Endothelial cell of umbilical vein (primary cell): Measurements from ENCODE around the gene ADAM8.

Experiments used
- CTCF ChIP-seq, 2 donors: IDR thresholded peaks; 1 replicate in 1 of 2; 2 replicates in 1 of 2; pipeline ENCODE4 v1.5.1; 2011; ENCODE audit warnings: low read length in 2 of 2, mild to moderate bottlenecking in 2 of 2, moderate library complexity in 2 of 2, control low read depth in 1 of 2, inconsistent platforms in 1 of 2, low read depth in 1 of 2; ENCODE audit not compliant: insufficient read depth in 1 of 2; ENCODE audit errors: extremely low read depth in 1 of 2
- EZH2 ChIP-seq: IDR thresholded peaks from 2 replicates; pipeline ENCODE4 v1.6.1; 2012; ENCODE audit warnings: borderline replicate concordance, low read depth, mild to moderate bottlenecking, moderate library complexity, low read length, inconsistent platforms; ENCODE audit not compliant: severe bottlenecking
- GATA2 ChIP-seq: IDR thresholded peaks from 2 replicates; pipeline ENCODE4 v1.7.0; 2011; ENCODE audit warnings: low read depth, mild to moderate bottlenecking, moderate library complexity, mixed read lengths, low read length; ENCODE audit not compliant: insufficient read length, insufficient read depth
- MAX ChIP-seq: IDR thresholded peaks from 2 replicates; pipeline ENCODE4 v1.6.1; 2011; ENCODE audit not compliant: insufficient read depth, insufficient read length
- MYC ChIP-seq: IDR thresholded peaks from one replicate; pipeline ENCODE4 v1.6.1; 2011; ENCODE audit warnings: mild to moderate bottlenecking, low read depth, low read length
- POLR2A ChIP-seq: IDR thresholded peaks from 2 replicates; pipeline ENCODE4 v1.6.1; 2012; ENCODE audit warnings: low read depth, mild to moderate bottlenecking, control low read depth, low read length
- POLR2AphosphoS5 ChIP-seq: IDR thresholded peaks from 2 replicates; pipeline ENCODE4 v1.6.1; 2012; ENCODE audit warnings: low read depth, mild to moderate bottlenecking, control low read depth, low read length, moderate library complexity; ENCODE audit not compliant: insufficient read depth

GRCh38 chr10:133272964-133273420, 3.7 kb downstream of the ADAM8 start:
- TF ChIP-seq CTCF (IDR thresholded peaks at IDR 0.05; ENCODE audit: extremely low read depth in 1 of 2, insufficient read depth in 1 of 2, low read depth in 1 of 2, low read length in 2 of 2), result no peak
- no peak for TF ChIP-seq POLR2A
- TF ChIP-seq EZH2, result no peak
- no peak for TF ChIP-seq POLR2AphosphoS5
- TF ChIP-seq GATA2, result no peak
- TF ChIP-seq MYC, result no peak
- no peak for TF ChIP-seq MAX
